Endothelial cell of umbilical vein (primary cell): ENCODE results near the gene HOXA3. TPM values are rescaled to one million over a fixed set of nuclear protein-coding genes. Genes with fewer than 3 reads are reported as not detected.

Experiments
- BruUV-seq: library from RNA; stranded (reverse); fragments of 400-500 nt; replicated peaks from 2 replicates; lab custom pipeline; 2021; lab: Mats Ljungman, UMichigan
- CTCF ChIA-PET: fragments of 300-600, 350-600 bp; sonication (Branson Sonifier 250); formaldehyde crosslinking; loops from one replicate; lab custom pipeline; 2021; ENCODE audit warnings: antibody characterized with exemption, inconsistent platforms; lab: Charles Lee
- POLR2A ChIA-PET: fragments of 300-600, 350-600 bp; sonication (Branson Sonifier 250); formaldehyde crosslinking; loops from one replicate; lab custom pipeline; 2021; ENCODE audit warnings: antibody characterized with exemption, inconsistent platforms; lab: Charles Lee
- DNase-seq: peaks from one replicate; pipeline ENCODE4 v3.0.0-alpha.2; 2011; ENCODE audit warnings: low read depth, low spot score
- FAIRE-seq: peaks from 2 replicates; lab custom pipeline; 2011; peaks lifted over from hg19 to GRCh38; lab: Jason Lieb, UNC
- H2AFZ ChIP-seq: 2 replicates; pipeline ENCODE4 v1.6.0; 2012; ENCODE audit warnings: low read depth, low read length, control low read depth, inconsistent platforms
- H3K27ac ChIP-seq: 2 replicates; pipeline ENCODE4 v1.5.1; 2011; ENCODE audit warnings: low read depth, mild to moderate bottlenecking, control low read depth, low read length, moderate library complexity; ENCODE audit not compliant: insufficient read depth
- H3K27me3 ChIP-seq, 2 experiments: 2 replicates each; pipeline versions ENCODE4 v1.6.0 to v1.6.1; 2011; ENCODE audit warnings: low read length in 2 of 2, mixed read lengths in 1 of 2; ENCODE audit not compliant: control insufficient read depth in 2 of 2, insufficient read depth in 2 of 2
- H3K36me3 ChIP-seq, 2 experiments: 2 replicates in 1 of 2; 3 replicates in 1 of 2; pipeline ENCODE4 v1.5.1; 2011; ENCODE audit warnings: low read length in 2 of 2, mild to moderate bottlenecking in 1 of 2, moderate library complexity in 1 of 2; ENCODE audit not compliant: control insufficient read depth in 2 of 2, insufficient read depth in 2 of 2; ENCODE audit errors: extremely low read depth in 1 of 2
- H3K4me1 ChIP-seq: 3 replicates; pipeline ENCODE4 v1.5.1; 2011; ENCODE audit warnings: mild to moderate bottlenecking, low read length; ENCODE audit not compliant: control insufficient read depth, insufficient read depth; ENCODE audit errors: extremely low read depth
- H3K4me2 ChIP-seq: 2 replicates; pipeline ENCODE4 v1.6.1; 2011; ENCODE audit warnings: low read length, control low read depth, mixed read lengths; ENCODE audit not compliant: insufficient read depth
- H3K4me3 ChIP-seq, 3 experiments: fragments of 200-600 bp in 1 of 3; sonication (generic), shearing (Covaris generic) in 1 of 3; replicated peaks in 1 of 3; 2 replicates each; pipeline ENCODE4 v1.5.1; 2011 to 2016; ENCODE audit warnings: control low read depth in 3 of 3, low read length in 3 of 3, mild to moderate bottlenecking in 2 of 3, inconsistent platforms in 1 of 3, low read depth in 1 of 3, moderate library complexity in 1 of 3; ENCODE audit not compliant: insufficient read depth in 1 of 3
- H3K79me2 ChIP-seq: 2 replicates; pipeline ENCODE4 v1.6.0; 2012; ENCODE audit warnings: low read length, inconsistent platforms; ENCODE audit not compliant: control insufficient read depth, insufficient read depth
- H3K9ac ChIP-seq: replicated peaks from 2 replicates; pipeline ENCODE3; 2011; ENCODE audit warnings: low read length, control low read depth; ENCODE audit not compliant: insufficient read depth; ENCODE audit errors: extremely low read depth
- H3K9me1 ChIP-seq: replicated peaks from 3 replicates; pipeline ENCODE4 v1.6.0; 2011; ENCODE audit warnings: mild to moderate bottlenecking, low read length; ENCODE audit not compliant: control insufficient read depth, insufficient read depth; ENCODE audit errors: extremely low read depth
- H3K9me3 ChIP-seq: replicated peaks from 2 replicates; pipeline ENCODE4 v1.5.1; 2012; ENCODE audit warnings: low read length, inconsistent platforms; ENCODE audit not compliant: control insufficient read depth, insufficient read depth
- H4K20me1 ChIP-seq: replicated peaks from 2 replicates; pipeline ENCODE3; 2011; ENCODE audit warnings: mild to moderate bottlenecking, low read length; ENCODE audit not compliant: control insufficient read depth, insufficient read depth; ENCODE audit errors: extremely low read depth
- CTCF ChIP-seq, 2 donors: IDR thresholded peaks; 1 replicate in 1 of 2; 2 replicates in 1 of 2; pipeline ENCODE4 v1.5.1; 2011; ENCODE audit warnings: low read length in 2 of 2, mild to moderate bottlenecking in 2 of 2, moderate library complexity in 2 of 2, control low read depth in 1 of 2, inconsistent platforms in 1 of 2, low read depth in 1 of 2; ENCODE audit not compliant: insufficient read depth in 1 of 2; ENCODE audit errors: extremely low read depth in 1 of 2
- EZH2 ChIP-seq: IDR thresholded peaks from 2 replicates; pipeline ENCODE4 v1.6.1; 2012; ENCODE audit warnings: borderline replicate concordance, low read depth, mild to moderate bottlenecking, moderate library complexity, low read length, inconsistent platforms; ENCODE audit not compliant: severe bottlenecking
- JUN ChIP-seq: IDR thresholded peaks from 2 replicates; pipeline ENCODE4 v1.6.1; 2011; ENCODE audit warnings: borderline replicate concordance, low read depth; ENCODE audit not compliant: insufficient read length, insufficient read depth
- MYC ChIP-seq: IDR thresholded peaks from one replicate; pipeline ENCODE4 v1.6.1; 2011; ENCODE audit warnings: mild to moderate bottlenecking, low read depth, low read length
- POLR2A ChIP-seq: IDR thresholded peaks from 2 replicates; pipeline ENCODE4 v1.6.1; 2012; ENCODE audit warnings: low read depth, mild to moderate bottlenecking, control low read depth, low read length
- POLR2AphosphoS5 ChIP-seq: IDR thresholded peaks from 2 replicates; pipeline ENCODE4 v1.6.1; 2012; ENCODE audit warnings: low read depth, mild to moderate bottlenecking, control low read depth, low read length, moderate library complexity; ENCODE audit not compliant: insufficient read depth
- dilution Hi-C: fragments of 300-500 bp; cut with MboI; formaldehyde crosslinking; loops from one replicate; pipeline ENCODE4 v1.15.0; 2019; ENCODE audit warnings: low sequenced_read_pairs; ENCODE audit not compliant: extremely low pct_ligation_motif_present
- intact Hi-C: fragments of 100-400 bp; cut with micrococcal nuclease; formaldehyde crosslinking; loops from one replicate; pipeline ENCODE4 v1.10.0; 2022
- polyA plus RNA-seq, 4 experiments: library from polyadenylated mRNA; depleted of rRNA in 3 of 4; stranded (reverse) in 3 of 4; unstranded in 1 of 4; fragments of >200 nt; gene quantifications; 2 replicates each; pipeline versions ENCODE4 v1.2.1 to v1.2.3, GENCODE V29; 2011 to 2012; ENCODE audit warnings: missing spikeins in 1 of 4
- total RNA-seq: library from RNA; stranded (reverse); gene quantifications from 2 replicates; pipeline ENCODE4 v1.2.3, GENCODE V29; 2021

HOXA3 gene
- total and polyA plus RNA-seq, 2 donors (not counting 3 experiments of a cell fraction or from before 2014, with no cell fraction given), result 4.7 to 14.0 TPM

DNA sequence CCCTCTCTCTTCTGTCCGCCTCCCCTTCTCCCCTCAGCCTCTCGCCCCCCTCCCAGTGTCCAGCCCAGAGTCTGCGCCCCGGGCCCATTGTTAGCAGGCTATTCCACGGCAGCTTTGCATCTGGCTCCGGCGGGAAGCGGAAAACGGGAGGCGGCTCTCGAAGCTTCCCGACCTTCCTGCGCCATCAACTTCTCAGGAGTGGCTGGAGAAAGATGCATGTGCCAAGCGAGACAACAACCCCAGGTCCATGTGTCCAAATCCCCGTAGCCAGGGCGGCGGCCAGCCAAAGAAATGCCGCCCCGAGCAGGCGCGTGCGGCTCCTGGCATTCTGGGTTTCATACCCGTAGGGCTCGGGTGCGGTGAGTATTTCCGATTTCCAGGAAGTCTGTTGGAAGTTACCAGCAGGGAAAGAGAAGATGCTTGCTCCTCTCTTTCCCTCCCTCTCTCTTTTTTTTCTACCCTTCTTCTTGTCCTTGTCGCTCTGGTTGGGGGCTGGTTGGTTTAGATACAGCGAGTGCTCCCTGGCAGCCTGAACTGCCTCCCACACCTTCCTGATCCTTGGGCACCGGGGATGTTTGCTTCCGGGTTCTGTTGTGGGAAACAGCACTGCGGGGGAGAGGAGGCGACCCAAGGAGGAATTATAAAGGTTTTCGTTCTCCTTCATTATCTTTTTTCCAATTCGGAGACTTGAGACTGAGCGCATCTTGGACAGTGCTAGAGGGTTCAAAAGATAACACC, 48.7 kb downstream of the HOXA3 start:
- Histone ChIP-seq H3K9ac (peak overlapping the region; percentile 71), H3K4me3 (peak overlapping the region; percentile 19 to 92 (median 23)), H2AFZ (peak overlapping the region; percentile 6), H3K9me3 (no peaks in the 10 kb centered on the region), H3K4me1 (peaks cover 91% of the 10 kb centered on the region), H3K27me3 (no peaks in the 10 kb centered on the region), H3K79me2 (peaks cover 84% of the 10 kb centered on the region), H3K27ac (peak overlapping the region; percentile 93), H3K9me1 (no peaks in the 10 kb centered on the region), H3K4me2 (peak overlapping the region; percentile 74), H4K20me1 (no peaks in the 10 kb centered on the region), H3K36me3 (peaks cover 0 to 3% of the 10 kb centered on the region in 2 experiments)
- ChIA-PET POLR2A (no interaction called here), CTCF (interaction anchor here (1.8 to 5.4 kb wide), 2 partner anchors 10 to 15 kb away, joined by 6 to 70 read pairs; no protein-coding TSS in a partner anchor)
- dilution Hi-C loops, result no loop called here
- no TSS peak for BruUV-seq
- DNase-seq (peak; percentile 63), FAIRE-seq (no peak)
- intact Hi-C loops, result loop anchor here (2.0 to 5.0 kb wide), 2 partner anchors 61 to 731 kb away; partner anchors contain the start of gene HOXA9
- TF ChIP-seq MYC, result no peak
- peak; percentile 25 for TF ChIP-seq POLR2AphosphoS5

DNA sequence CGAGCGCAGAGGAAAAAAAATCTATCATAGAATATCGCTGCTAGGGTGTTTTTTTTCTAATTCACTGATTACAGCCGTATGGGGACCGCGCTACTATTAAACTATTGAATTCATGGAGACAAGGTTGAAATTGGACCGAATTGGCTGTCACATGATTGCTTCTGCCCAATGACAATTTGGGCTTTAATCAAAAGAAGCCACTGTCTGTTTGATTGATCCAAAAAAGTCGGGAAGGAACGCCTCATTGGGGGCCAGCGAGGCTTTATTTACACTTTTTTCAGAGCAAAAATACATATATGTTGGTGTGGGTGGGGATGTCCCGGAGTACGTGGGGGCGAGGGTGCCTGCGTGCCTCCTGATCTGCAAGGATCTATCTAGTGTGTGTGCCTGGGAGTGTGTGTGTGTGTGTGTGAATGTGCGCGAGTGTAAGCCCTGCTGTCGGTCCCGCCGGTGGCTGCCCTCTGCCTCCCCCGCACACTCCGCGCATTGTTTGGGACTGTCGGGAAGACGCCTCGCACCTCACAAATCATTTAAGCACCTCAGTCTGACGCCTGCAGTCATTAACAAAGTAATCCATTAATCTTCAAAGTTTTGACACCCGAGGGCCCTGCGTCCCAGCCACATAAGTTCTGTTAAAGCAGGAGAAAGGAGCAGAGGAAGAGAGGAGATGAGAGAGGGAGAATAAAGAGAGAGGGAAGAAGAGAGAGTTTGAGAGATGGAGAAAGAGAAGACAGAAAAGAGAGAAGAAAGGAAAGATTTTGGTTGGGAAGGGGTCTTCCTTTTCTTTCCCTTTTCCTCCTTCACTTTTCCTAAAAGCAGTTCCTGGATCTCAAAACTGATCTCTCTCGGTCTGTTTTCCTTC, 49.6 kb downstream of the HOXA3 start, which contains the start of gene HOXA2:
HOXA2 (minus strand) TSS at position 103 of the 862 bp plus-strand sequence. CDS start 183 bp downstream, outside the sequence.
- no peaks in the 10 kb centered on the region for H3K27me3 ChIP-seq
- no TSS peak for BruUV-seq

More for the DNA sequence above, 49.6 kb downstream of the HOXA3 start, which contains the start of gene HOXA2:
- Histone ChIP-seq H3K36me3 (peaks cover 0 to 3% of the 10 kb centered on the region in 2 experiments), H3K27ac (peak within 1 kb of the TSS; percentile 93), H3K79me2 (peaks cover 89% of the 10 kb centered on the region), H3K4me2 (peak within 1 kb of the TSS; percentile 74), H2AFZ (peak within 1 kb of the TSS; percentile 6), H3K9me1 (no peaks in the 10 kb centered on the region), H3K4me3 (peak within 1 kb of the TSS; percentile 35 to 92 (median 45)), H3K9me3 (no peaks in the 10 kb centered on the region), H4K20me1 (no peaks in the 10 kb centered on the region), H3K9ac (peak within 1 kb of the TSS; percentile 71), H3K4me1 (peaks cover 90% of the 10 kb centered on the region)
- POLR2A ChIA-PET, result no interaction called here
- TF ChIP-seq MYC (no peak), EZH2 (no peak), POLR2A (no peak), JUN (no peak), POLR2AphosphoS5 (no peak), CTCF (IDR thresholded peaks at IDR 0.05; ENCODE audit: extremely low read depth in 1 of 2, insufficient read depth in 1 of 2, low read depth in 1 of 2, low read length in 2 of 2) (no peak)
- intact Hi-C loops, result loop anchor here (2.0 to 5.0 kb wide), 2 partner anchors 62 to 731 kb away; partner anchors contain the start of gene HOXA9
- DNase-seq (peak; percentile 86), FAIRE-seq (peak; percentile 66)
- CTCF ChIA-PET, result no interaction called here
- dilution Hi-C loops, result no loop called here
